ENCODE results near the gene CEP78.

GRCh38 chr9:78286125-78286524, 50.2 kb downstream of the CEP78 start:
- TF ChIP-seq CTCF (tag by site-specific recombination; IDR thresholded peaks at IDR 0.05) = no peak
- TF ChIP-seq ZSCAN4 (tag by site-specific recombination; IDR thresholded peaks at IDR 0.05) = no peak
- no peak for TF ChIP-seq PATZ1 (tag by site-specific recombination; IDR thresholded peaks at IDR 0.05)
- TF ChIP-seq ZNF513 (tag by site-specific recombination; IDR thresholded peaks at IDR 0.05) = no peak
- TF ChIP-seq KLF16 (tag by site-specific recombination; IDR thresholded peaks at IDR 0.05) = no peak
- no peak for TF ChIP-seq ATF2 (tag by site-specific recombination; IDR thresholded peaks at IDR 0.05; ENCODE audit: low read depth)
- TF ChIP-seq ZNF518A (tag by site-specific recombination; conservative IDR thresholded peaks at IDR 0.05; ENCODE audit: low read depth) = no peak
- no peak for TF ChIP-seq ZNF335 (tag by site-specific recombination; conservative IDR thresholded peaks at IDR 0.05)
- no peak for TF ChIP-seq TCF7L2 (IDR thresholded peaks at IDR 0.05; ENCODE audit: borderline replicate concordance, low read depth, low read length)
- TF ChIP-seq ZNF23 (tag by site-specific recombination; IDR thresholded peaks at IDR 0.05; ENCODE audit: borderline replicate concordance) = no peak
- no peak for TF ChIP-seq MYNN (tag by site-specific recombination; IDR thresholded peaks at IDR 0.05; ENCODE audit: borderline replicate concordance)
- no peak for TF ChIP-seq ZEB2 (tag by site-specific recombination; IDR thresholded peaks at IDR 0.05)
- no peak for TF ChIP-seq ZNF785 (tag by site-specific recombination; IDR thresholded peaks at IDR 0.05)

All from HEK293 (cell line).